ENCODE results near the gene LIFR.

The LIFR gene

DNA sequence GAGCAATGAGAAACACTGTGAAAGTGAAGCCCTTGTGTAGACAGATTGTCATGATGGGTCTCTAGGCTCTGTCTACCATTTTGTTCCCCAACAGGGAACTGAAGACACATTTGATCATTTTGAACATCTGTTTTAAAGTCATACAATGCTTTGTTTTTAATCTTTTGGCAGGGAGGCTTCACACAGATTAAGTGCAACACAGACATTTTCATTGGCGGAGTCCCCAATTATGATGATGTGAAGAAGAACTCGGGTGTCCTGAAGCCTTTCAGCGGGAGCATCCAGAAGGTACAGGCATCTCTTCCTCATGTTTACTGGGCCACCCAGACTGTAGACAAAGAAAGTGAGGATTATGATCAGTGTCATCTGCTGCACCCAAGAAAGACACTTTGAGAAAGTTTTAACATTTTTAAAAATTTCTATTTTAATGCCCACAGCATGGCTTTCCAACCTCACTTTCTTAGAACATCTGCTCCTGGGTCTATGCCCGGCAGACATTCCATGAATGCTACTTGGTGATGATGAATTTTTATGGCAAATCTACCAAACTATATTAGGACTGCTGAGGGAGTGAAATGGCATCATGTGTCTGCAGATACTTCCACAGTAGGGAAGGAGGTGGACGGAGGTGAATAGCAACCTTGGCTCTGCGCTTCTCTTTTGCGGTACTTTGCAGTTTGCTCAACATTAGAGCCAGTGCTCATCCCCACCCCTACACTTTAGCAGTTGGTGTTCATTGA lies 121.3 kb downstream of the LIFR start:
- no peak for DNase-seq

DNA sequence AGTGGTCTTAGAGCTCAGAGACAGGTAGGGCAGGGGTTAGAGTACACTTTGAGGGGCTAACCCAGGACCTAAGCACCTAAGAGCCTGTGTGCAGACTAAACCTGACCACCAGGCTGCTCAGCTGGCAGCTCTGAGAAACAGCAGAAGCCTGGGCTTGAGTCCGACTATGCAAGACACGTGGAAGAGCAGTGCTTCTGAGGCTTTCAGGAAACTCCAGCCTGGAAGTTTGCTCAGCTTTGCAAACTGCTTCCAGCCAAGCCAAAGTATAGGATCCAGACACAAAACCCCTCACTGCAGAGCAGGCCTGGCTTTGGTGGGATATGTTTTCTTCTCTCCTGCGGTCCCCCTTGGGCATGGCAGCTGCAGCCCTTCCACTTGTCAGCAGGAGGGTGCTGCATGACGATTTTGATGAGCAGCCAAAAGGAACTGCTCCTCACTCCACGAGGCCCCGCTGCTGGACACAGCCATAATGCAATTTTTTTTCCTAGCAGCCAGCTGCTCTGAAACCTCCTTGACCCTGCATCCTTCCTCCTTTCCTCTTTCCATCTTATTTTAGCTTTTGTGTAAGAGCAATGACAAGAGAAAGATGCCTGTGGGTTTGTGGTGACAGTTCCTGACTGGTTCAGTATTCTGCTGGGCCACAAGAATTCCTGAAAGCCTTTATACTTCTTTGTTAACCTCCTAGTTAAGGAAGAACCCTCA lies 123.1 kb downstream of the LIFR start:
- DNase-seq: no peak

DNA sequence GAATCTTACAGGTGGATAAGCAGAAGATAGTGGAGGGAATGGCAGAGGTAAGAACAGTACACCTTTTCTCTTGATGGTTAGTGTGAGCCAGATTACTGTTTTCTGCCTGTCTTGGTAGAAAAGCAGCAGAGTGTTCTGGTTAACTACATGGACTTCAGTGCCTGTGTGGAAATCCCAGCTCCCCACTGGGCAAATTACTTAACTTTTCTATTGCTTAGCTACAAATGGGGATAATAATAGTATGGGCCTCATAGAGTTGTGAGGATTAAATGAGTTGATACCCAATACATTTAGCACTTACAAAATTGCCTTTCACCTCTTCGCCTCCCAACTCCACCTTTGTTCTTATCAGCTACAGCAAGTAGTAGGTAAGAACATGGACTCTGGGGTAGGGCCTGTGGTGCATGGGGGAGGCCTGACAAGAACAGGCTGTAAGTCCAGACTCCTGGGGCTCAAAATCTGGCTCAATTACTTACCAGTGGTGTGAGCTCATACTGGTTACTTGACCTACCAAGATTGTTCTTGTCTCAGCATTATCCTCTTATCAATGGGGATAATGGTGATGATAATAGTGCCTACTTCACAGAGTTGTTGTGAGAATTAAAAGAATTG lies 125.1 kb downstream of the LIFR start:
- DNase-seq: no peak

DNA sequence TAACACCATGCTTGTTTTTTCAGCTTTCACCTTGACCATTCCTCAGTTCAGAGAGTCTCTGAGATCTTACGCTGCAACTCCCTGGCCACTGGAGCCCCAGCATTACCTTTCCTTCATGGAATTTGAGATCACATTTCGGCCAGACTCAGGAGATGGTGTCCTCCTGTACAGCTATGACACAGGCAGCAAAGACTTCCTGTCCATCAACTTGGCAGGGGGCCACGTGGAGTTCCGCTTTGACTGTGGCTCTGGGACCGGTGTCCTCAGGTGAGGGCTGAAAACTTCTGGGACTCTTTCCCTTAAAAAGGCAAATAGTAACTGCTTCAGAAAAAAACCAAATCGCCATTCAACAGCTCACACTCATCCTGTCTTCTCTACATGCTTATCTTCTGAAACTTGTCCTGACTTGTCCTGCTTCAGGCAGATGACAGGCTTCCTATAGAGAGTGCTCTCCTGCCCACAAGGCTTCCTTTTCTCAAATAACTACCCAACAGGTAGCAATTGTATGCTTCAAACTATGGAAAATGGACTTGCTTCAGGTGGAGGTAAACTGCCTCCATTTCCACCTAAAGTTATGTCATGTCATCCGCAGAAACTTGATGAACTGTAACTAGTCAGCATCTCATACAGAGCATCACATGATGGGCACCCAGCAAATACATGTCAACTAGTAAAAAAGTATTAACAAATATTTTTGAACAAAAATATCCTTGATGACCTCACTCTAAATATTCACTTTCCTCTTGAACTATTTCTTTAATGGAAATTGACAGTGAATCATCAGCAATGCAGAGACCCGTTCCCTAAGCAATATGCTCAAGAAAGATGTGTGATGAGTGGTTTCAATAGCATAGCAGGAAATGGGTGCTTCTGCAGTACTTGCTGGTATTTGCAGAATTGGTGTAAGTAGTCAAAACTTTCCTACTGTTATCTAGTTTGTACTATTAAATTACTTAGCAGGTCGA lies 129.2 kb downstream of the LIFR start:
- DNase-seq: no peak

DNA sequence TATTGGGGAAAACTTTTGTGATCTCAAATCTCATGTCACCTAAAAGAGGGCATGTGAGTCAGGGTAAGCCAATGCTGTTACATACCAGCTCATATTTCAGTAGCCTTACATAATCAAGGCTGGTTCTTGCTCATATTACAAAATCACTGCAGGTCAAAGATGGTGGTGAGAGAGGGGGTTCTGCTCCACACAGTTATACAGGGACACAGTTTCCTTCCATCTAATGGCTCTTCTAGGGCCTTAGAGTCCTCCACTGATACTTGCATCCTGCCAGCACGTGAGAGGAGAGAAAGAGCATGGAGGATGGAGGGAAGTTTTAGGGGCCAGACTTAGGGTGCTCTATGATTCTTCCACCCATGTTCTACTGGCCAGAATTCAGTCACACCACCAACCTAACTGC lies 130.0 kb downstream of the LIFR start:
- no peak for DNase-seq

All from cortex of kidney (tissue), 1 donor.